NCI-H2029 (cell line): ENCODE measurements around the gene AIG1.
"Not testable (repeated sequence)": the region's sequence is repeated elsewhere in the genome, so short reads cannot be mapped to it uniquely, and the experiment has no call there.

Experiments
- DNase-seq: peaks from one replicate; lab custom pipeline; 2025; lab: John Stamatoyannopoulos, UW

The AIG1 gene

GRCh38 chr6:143165315-143165855 lies 104.7 kb downstream of the AIG1 start:
- no peak for DNase-seq

- no peak for DNase-seq
These were observed 105.6 kb downstream of the AIG1 start for GRCh38 chr6:143166247-143166695.

GRCh38 chr6:143167224-143167623 lies 106.5 kb downstream of the AIG1 start:
- DNase-seq, result no peak

- DNase-seq, result not testable (repeated sequence)
These were observed 107.7 kb downstream of the AIG1 start for GRCh38 chr6:143168396-143168816.

GRCh38 chr6:143169440-143169839 lies 108.8 kb downstream of the AIG1 start:
- no peak for DNase-seq

- no peak for DNase-seq
These were observed 113.8 kb downstream of the AIG1 start for GRCh38 chr6:143174516-143174915.

GRCh38 chr6:143174951-143175350 lies 114.3 kb downstream of the AIG1 start:
- DNase-seq, result no peak

GRCh38 chr6:143176090-143177021 lies 115.7 kb downstream of the AIG1 start:
- DNase-seq, result no peak

- DNase-seq, result no peak
These were observed 117.0 kb downstream of the AIG1 start for GRCh38 chr6:143177706-143178105.

GRCh38 chr6:143179096-143179495 lies 118.4 kb downstream of the AIG1 start:
- no peak for DNase-seq

GRCh38 chr6:143179901-143180612 lies 119.4 kb downstream of the AIG1 start:
- no peak for DNase-seq

- no peak for DNase-seq
These were observed 120.1 kb downstream of the AIG1 start for GRCh38 chr6:143180826-143181225.

- no peak for DNase-seq
These were observed 123.0 kb downstream of the AIG1 start for GRCh38 chr6:143183666-143184065.

- DNase-seq, result no peak
These were observed 124.6 kb downstream of the AIG1 start for GRCh38 chr6:143185288-143185687.

- DNase-seq, result no peak
These were observed 126.7 kb downstream of the AIG1 start for GRCh38 chr6:143187238-143187923.

- no peak for DNase-seq
These were observed 127.6 kb downstream of the AIG1 start for GRCh38 chr6:143188292-143188691.

- DNase-seq, result no peak
These were observed 130.7 kb downstream of the AIG1 start for GRCh38 chr6:143191361-143191760.

- no peak for DNase-seq
These were observed 132.1 kb downstream of the AIG1 start for GRCh38 chr6:143192766-143193165.

- DNase-seq, result no peak
These were observed 132.9 kb downstream of the AIG1 start for GRCh38 chr6:143193571-143194094.

GRCh38 chr6:143194095-143194589 lies 133.5 kb downstream of the AIG1 start:
- DNase-seq, result no peak

GRCh38 chr6:143195349-143195845 lies 134.7 kb downstream of the AIG1 start:
- no peak for DNase-seq
